Mucosa of stomach (tissue), 1 donor: ENCODE data around the gene ADAM8.
A peak's percentile ranks its signal among the peaks of the same experiment; 100 is the strongest.
"Not testable (repeated sequence)": the region's sequence is repeated elsewhere in the genome, so short reads cannot be mapped to it uniquely, and the experiment has no call there.

Experiments
- H3K27me3 ChIP-seq: one replicate; pipeline ENCODE4 v1.7.0; 2013; ENCODE audit warnings: mild to moderate bottlenecking, low read length; ENCODE audit not compliant: control insufficient read depth, insufficient read depth
- H3K36me3 ChIP-seq: one replicate; pipeline ENCODE4 v1.7.0; 2013; ENCODE audit warnings: low read length; ENCODE audit not compliant: control insufficient read depth, insufficient read depth
- H3K4me1 ChIP-seq: one replicate; pipeline ENCODE4 v1.7.0; 2013; ENCODE audit warnings: mild to moderate bottlenecking, low read length; ENCODE audit not compliant: control insufficient read depth, insufficient read depth
- H3K4me3 ChIP-seq: one replicate; pipeline ENCODE4 v1.7.0; 2013; ENCODE audit warnings: low read length
- H3K9ac ChIP-seq: one replicate; pipeline ENCODE4 v1.7.0; 2013; ENCODE audit warnings: mild to moderate bottlenecking, low read length, moderate library complexity
- H3K9me3 ChIP-seq: one replicate; pipeline ENCODE4 v1.7.0; 2013; ENCODE audit warnings: mild to moderate bottlenecking, low read length, moderate library complexity; ENCODE audit not compliant: control insufficient read depth
- donor health status: Pancreatic carcinoma.

Gene ADAM8

GRCh38 chr10:133276435-133277201 is at the start of gene ADAM8:
TSS of gene ADAM8 (minus strand) at chr10:133276868. CDS start at chr10:133276817, 51 bp downstream.
- peak within 1 kb of the TSS; percentile 71 for H3K9ac ChIP-seq
- H3K36me3 ChIP-seq: peaks cover 6% of the 10 kb centered on the region
- peak within 1 kb of the TSS; percentile 14 for H3K4me3 ChIP-seq
- H3K9me3 ChIP-seq: no peaks in the 10 kb centered on the region
- peaks cover 54% of the 10 kb centered on the region for H3K4me1 ChIP-seq
- H3K27me3 ChIP-seq: peaks cover 16% of the 10 kb centered on the region

GRCh38 chr10:133326223-133326551 is 49.5 kb upstream of the ADAM8 start:
- Histone ChIP-seq H3K27me3 (peaks cover 59% of the 10 kb centered on the region), H3K4me3 (no peak overlapping the region), H3K4me1 (peaks cover 23% of the 10 kb centered on the region), H3K9me3 (no peaks in the 10 kb centered on the region), H3K9ac (no peak overlapping the region), H3K36me3 (no peaks in the 10 kb centered on the region)

GRCh38 chr10:133325440-133326222 is 49.0 kb upstream of the ADAM8 start:
- H3K27me3 ChIP-seq: peaks cover 54% of the 10 kb centered on the region
- peak overlapping the region; percentile 28 for H3K9ac ChIP-seq
- no peaks in the 10 kb centered on the region for H3K36me3 ChIP-seq
- peaks cover 23% of the 10 kb centered on the region for H3K4me1 ChIP-seq
- no peak overlapping the region for H3K4me3 ChIP-seq
- no peaks in the 10 kb centered on the region for H3K9me3 ChIP-seq

GRCh38 chr10:133324857-133325260 is 48.2 kb upstream of the ADAM8 start:
- no peak overlapping the region for H3K4me3 ChIP-seq
- no peaks in the 10 kb centered on the region for H3K36me3 ChIP-seq
- peaks cover 21% of the 10 kb centered on the region for H3K4me1 ChIP-seq
- H3K27me3 ChIP-seq: peaks cover 52% of the 10 kb centered on the region
- H3K9ac ChIP-seq: peak overlapping the region; percentile 28
- no peaks in the 10 kb centered on the region for H3K9me3 ChIP-seq

- no peaks in the 10 kb centered on the region for H3K36me3 ChIP-seq
- H3K9me3 ChIP-seq: no peaks in the 10 kb centered on the region
- peaks cover 48% of the 10 kb centered on the region for H3K27me3 ChIP-seq
- no peak overlapping the region for H3K9ac ChIP-seq
- peaks cover 15% of the 10 kb centered on the region for H3K4me1 ChIP-seq
- H3K4me3 ChIP-seq: no peak overlapping the region
These were observed 47.6 kb upstream of the ADAM8 start for GRCh38 chr10:133324198-133324792.

GRCh38 chr10:133322064-133322709 is 45.5 kb upstream of the ADAM8 start:
- H3K4me3 ChIP-seq, H3K36me3 ChIP-seq, H3K4me1 ChIP-seq, H3K9ac ChIP-seq, H3K9me3 ChIP-seq: not testable (repeated sequence)
- peaks cover 34% of the 10 kb centered on the region for H3K27me3 ChIP-seq

- peaks cover 22% of the 10 kb centered on the region for H3K27me3 ChIP-seq
- not testable (repeated sequence) for H3K9ac ChIP-seq, H3K36me3 ChIP-seq, H3K9me3 ChIP-seq, H3K4me1 ChIP-seq, H3K4me3 ChIP-seq
These were observed 44.3 kb upstream of the ADAM8 start for GRCh38 chr10:133320852-133321422.

GRCh38 chr10:133318494-133319127 is 41.9 kb upstream of the ADAM8 start:
- Histone ChIP-seq H3K4me1 (no peaks in the 10 kb centered on the region), H3K9ac (no peak overlapping the region), H3K4me3 (no peak overlapping the region), H3K36me3 (no peaks in the 10 kb centered on the region), H3K9me3 (no peaks in the 10 kb centered on the region), H3K27me3 (peaks cover 9% of the 10 kb centered on the region)

GRCh38 chr10:133316732-133317131 is 40.1 kb upstream of the ADAM8 start:
- H3K4me3 ChIP-seq: no peak overlapping the region
- peaks cover 9% of the 10 kb centered on the region for H3K27me3 ChIP-seq
- H3K9ac ChIP-seq: no peak overlapping the region
- no peaks in the 10 kb centered on the region for H3K36me3 ChIP-seq
- no peaks in the 10 kb centered on the region for H3K4me1 ChIP-seq
- H3K9me3 ChIP-seq: no peaks in the 10 kb centered on the region

- Histone ChIP-seq H3K27me3 (peaks cover 9% of the 10 kb centered on the region), H3K4me1 (no peaks in the 10 kb centered on the region), H3K9ac (no peak overlapping the region), H3K9me3 (no peaks in the 10 kb centered on the region), H3K36me3 (no peaks in the 10 kb centered on the region), H3K4me3 (no peak overlapping the region)
These were observed 39.6 kb upstream of the ADAM8 start for GRCh38 chr10:133316266-133316665.

- Histone ChIP-seq H3K36me3 (no peaks in the 10 kb centered on the region), H3K9ac (no peak overlapping the region), H3K9me3 (no peaks in the 10 kb centered on the region), H3K4me3 (no peak overlapping the region), H3K27me3 (peaks cover 9% of the 10 kb centered on the region), H3K4me1 (no peaks in the 10 kb centered on the region)
These were observed 39.2 kb upstream of the ADAM8 start for GRCh38 chr10:133315847-133316246.
